Endometrium (tissue), 2 donors: Measurements from ENCODE around the gene JTB.

Source experiments
- FAIRE-seq: peaks from 2 replicates; lab custom pipeline; 2012; peaks lifted over from hg19 to GRCh38; lab: Jason Lieb, UNC
- donor health status: control.
- donor health status: control.

JTB gene

GRCh38 chr1:153953859-153954365 lies 23.6 kb downstream of the JTB start:
- FAIRE-seq: no peak

DNA sequence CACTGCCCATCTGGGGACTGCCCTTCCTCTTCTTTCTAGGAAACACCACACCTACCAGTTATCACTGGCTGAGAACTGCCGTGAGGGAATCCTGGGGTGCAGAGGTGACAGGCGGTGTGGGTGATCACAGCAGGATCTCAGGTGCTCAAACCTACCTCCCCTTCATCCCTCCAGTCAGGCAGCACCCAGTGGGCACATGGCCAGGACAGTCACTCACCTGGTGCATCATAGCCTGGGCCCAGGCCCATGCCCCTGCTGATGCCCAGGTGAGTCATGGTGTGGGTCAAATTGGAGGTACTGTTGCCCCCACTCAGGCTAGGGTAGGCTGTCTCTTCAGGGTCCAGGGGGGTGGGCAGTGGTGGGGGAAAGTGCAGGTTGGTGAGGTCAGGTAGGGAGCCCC lies 25.7 kb downstream of the JTB start:
- FAIRE-seq: no peak

DNA sequence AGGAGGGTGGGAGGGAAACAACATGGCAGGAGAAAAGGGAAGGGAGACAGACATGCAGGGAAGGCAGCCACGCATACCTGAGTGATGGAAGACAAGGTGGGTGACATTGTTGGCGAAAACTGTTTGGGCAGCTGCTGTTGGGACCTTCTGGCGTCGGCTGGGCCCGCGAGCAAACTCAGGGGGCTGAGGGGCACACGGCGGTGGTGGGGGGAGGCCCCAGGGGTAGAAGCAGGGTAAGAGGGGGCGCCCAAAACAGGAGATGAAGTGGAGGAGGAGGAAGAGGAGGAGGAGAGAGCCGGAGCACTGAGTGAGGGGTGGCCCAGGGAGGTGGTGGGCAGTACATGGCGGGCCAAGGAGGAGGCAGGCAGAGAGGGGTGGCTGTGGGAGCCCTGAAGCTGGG lies 26.3 kb downstream of the JTB start:
- no peak for FAIRE-seq

DNA sequence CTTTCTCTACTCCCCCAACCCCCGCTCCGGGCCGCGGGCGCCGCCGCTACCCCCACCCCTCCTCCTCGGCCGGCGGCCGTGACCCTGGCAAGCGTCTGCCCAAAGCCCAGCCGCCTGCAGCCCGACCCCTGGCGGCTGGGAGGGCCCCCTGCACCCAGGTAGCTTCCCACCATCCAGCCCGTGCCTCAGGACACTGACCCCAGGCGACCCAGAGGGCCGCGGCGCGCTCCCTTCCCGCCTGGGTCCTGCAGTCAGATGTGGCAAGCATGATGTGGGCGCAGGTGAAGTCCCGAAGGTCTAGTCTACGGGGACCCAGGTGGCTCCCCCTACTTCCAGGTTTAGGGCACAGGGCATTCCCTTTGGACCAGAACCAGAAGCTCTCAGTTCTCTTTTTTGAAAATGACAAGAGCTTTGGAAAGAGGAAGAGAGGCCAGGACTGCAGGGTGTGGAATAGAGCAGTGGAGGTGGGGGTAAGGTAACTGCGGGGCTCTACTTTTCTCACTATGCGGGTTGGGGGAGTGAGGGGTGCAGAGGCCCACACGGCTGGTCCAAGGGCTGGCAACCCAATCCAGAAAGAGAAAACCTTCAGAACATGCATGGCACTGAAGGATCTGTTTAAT lies 30.7 kb downstream of the JTB start, which contains the start of gene DENND4B:
TSS of gene DENND4B (minus strand) at position 97 of the 620 bp plus-strand sequence. CDS start 2,344 bp downstream, outside the sequence.
- no peak for FAIRE-seq

DNA sequence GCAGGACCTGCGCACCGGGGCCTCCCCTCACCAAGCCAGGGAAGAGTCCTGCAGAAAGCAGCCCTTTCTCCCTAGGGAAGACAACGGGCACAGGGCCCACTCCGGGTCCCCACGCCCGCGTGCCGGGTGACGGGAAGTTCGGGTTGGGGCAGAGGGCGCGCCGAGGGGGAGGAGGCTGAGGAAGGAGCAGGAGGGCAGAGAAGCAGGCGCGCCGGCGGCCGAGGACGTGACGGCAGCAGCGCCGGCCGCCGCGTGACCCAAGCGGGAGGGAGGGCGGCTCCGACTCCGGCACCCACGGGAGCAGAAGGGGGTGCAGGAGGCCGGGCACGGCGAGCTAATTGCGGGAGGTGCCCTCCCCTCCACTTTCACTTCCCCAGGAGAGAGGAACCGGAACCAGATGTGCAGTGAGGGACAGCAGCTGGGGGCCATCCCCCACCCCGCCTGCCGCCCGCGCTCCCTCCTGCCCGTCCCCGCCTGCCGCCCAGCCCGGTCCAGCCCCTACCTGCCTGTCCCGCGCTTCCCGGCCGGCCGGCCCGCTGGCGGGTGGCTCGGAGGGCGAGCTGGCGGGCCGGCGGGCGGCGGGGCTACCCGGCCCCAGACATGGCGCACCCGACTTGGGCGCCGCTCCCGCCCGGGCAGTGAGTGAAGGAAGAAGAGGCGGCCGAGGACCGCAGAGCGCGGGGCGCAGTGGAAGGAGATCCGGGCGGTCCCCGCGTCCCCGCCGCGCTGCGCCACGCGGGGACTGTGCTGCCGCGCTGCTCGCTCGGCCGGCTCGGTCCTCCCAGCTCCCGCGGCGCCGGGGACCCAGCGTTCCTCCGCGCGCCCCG lies 31.5 kb downstream of the JTB start:
- no peak for FAIRE-seq

DNA sequence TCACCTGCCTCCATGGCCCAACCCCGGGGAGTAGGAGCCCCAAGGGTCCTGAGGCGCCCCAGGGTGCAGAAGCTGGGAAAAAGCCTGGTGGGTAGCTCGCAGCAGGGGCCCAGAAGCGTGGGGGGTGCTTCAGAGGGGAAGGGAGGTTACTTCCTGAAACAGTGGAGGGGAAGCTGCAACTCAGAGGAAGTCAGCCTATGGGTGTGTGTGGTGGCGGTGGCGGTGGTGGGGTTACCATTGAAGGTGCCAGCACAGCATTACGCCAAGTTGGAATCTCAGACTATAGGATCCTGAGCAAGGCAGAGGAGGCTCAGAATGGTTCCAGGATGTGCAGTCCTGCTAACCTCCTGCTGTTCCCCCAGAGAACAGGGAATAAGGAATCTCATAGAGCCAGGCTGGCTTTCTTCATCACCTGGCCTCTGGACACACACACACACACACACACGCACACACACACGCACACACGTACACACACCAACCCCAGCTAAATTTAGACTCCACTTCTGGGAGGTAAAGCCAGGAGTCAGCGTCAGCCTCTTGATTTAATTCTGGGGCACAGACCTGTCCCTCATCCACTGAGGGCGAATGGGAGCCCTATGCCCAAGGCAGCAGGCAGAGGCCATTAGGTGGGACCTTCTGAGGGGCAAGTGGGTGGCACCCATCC lies 32.2 kb downstream of the JTB start:
- FAIRE-seq: no peak

DNA sequence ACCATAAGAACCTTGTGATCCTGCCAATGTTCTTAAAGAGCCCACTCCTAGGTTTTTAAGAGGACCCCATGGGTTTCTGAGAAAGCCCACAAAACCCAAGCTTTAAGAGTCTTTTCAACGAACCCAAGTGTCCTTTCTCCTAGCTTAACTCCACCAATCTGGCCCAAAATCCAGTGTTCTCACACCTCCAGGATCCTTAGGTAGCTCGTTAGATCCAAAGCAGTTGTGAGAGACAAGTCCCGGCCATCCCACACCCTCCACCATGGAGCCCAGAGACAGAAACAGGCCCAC lies 32.7 kb downstream of the JTB start:
- no peak for FAIRE-seq

GRCh38 chr1:153944005-153944826 lies 33.3 kb downstream of the JTB start:
- no peak for FAIRE-seq

DNA sequence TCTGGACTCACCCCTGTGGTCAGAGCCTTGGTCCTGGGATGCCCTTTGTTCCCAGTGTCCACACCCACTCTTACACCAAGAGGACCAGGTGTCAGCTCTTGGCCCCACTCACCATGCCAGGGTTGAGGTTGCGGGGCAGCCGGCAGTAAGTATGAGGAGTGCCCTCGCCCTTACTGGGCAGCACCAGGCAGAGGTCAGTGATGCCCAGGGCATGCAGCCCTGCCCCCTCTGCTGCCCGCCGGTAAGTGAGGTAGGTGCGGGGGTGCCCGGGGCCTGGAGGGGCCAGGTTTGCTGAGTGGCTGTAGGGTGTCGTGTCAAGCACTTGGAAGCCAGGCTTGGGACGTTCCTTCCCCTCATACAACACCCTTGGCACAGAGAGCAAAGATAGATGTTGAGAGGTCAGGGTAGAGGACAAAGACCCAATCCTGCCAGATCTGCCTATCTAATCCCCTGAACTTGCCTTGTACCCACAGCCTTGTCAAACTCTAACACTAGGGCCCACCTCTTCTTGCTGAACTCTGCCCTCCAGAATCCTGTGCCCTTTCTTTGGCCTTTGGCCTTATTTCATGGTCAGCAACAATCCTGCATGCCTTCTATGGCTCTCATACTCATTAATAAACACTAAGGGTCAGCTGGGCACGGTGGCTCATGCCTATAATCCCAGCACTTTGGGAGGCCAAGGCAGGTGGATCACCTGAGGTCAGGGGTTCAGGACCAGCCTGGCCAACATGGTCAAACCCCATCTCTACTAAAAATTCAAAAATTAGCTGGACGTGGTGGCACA lies 34.5 kb downstream of the JTB start:
- FAIRE-seq: no peak

DNA sequence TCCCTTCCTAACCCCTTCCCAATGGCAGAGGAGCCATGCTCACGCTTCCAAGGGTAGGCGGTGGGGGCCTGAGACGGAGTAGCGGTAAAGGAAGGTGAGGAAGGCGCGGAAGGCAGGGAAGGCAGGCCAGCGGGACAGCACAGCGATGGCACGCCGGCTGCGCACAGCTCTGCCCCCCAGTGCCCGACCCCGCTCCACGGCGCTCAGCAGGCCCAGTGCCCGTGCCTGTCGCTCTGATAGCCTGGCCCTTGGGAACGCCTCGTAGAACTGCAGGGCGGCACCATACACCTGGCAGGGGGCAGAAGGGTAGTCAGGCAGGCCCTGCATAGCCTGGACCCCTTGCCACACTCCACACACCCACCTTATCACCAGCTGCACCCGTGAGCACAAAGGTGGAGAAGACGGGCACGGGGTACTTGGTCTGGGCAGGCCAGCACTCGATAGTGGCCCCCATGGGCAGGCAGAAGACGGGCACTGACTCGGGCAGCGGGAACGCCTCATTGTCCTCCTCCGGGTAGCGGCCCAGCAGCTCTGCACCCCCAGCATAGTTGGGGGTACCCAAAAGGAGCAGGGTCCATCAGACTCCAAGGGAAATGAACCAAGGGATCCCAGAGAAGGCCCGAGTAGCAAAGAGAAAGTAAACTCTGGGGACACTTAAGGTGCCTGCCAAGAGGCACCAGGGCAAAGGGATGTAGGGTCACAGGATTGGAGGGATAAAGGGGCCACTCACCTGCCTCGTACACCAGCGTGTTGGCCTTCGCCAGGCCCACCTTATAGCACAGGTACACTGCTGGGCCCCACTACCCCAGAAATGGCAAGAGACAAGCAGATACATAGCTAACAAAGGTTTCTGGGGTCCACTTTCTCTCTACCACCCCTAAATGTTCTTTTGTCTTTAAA lies 35.4 kb downstream of the JTB start:
- FAIRE-seq: no peak

DNA sequence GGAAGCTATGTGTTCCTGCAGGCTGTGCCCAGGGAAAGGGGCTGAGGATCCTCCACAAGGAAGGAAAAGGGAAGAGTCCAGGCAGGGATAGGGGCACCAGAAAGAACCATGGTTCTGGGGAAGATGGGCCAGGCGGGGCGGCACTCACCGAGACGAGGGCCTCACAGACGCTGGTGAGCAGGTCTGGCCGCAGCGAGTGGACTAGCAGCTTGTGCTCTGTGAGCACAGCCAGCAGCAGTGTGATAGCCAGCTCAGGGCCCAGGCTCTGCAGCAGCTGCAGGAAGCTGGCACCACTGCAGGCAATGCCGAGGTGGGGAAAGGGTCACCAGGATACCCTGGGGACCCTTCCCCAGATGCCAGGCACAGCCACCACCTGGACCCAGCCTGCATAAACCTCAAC lies 36.7 kb downstream of the JTB start:
- FAIRE-seq: no peak

- FAIRE-seq: no peak
Observed at GRCh38 chr1:153939476-153939875, 38.0 kb downstream of the JTB start.

GRCh38 chr1:153938996-153939395 lies 38.5 kb downstream of the JTB start:
- FAIRE-seq: no peak

DNA sequence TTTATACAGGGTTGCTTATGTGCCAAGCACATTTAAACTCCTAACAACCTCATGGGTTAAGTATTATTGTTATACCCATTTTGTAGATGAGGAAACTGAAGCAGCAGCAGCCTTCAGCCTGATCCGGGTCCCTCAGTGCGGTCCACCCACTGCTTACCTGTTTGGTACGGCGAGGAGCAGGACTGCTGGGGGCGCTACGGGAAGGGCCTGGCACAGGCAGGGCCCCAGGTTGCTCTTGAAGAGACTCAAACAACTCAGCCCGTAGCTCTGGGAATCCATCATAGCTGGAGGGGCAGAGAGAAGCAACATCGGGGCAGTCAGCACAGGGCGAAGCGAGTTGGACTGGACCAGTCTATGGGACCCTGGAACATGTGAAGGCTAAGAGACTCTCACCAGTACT lies 40.1 kb downstream of the JTB start:
- no peak for FAIRE-seq

- no peak for FAIRE-seq
Observed at GRCh38 chr1:153936011-153936802, 41.3 kb downstream of the JTB start.

GRCh38 chr1:153934746-153935145 lies 42.7 kb downstream of the JTB start:
- no peak for FAIRE-seq

DNA sequence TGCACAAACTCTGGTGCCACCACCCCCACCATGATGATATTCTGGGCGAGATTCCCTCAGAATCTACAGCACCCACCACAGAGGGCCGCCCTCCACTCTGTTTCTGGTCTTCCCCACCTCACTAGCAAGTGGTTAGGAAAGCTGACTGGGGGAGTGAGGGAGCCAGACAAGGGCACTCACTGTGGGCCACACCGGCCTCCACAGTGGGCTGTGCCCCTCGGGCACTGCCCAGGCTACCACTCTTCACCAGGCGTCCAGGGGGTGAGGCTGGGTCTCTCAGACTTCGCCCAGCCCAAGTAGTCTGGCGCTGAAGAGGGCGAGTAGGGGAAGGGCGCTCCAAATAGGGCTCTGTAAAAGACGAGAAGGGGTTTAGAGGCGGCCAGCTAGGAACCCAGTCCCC lies 43.5 kb downstream of the JTB start:
- FAIRE-seq: no peak

DNA sequence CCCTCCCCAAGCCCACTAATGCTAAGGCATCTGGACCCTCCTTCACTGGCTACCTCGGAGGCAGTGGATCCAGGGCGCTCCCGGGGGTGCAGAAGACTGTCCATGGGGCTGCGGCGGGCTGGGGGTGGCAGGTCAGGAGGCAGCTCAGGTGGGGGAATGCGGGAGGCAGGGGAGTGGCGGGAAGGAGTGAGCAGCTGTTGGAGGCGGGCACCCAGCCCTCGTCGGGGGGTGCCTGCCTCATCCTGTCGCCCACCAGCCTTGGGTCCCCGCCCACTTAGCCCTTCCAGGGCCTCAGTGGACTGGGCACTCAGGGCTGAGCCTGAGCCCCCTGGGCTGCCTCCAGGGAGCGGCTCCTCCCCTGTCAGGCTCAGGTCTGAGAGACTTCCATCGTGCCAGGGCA lies 44.0 kb downstream of the JTB start:
- FAIRE-seq: no peak
